Lung (tissue), 12 donors: ENCODE measurements around the gene NUBPL. TPM values are rescaled to one million over a fixed set of nuclear protein-coding genes. Genes with fewer than 3 reads are reported as not detected.
A peak's percentile ranks its signal among the peaks of the same experiment; 100 is the strongest.

Experiments
- ATAC-seq: fragments of 200-7000 bp; cut with Tn5 transposase; one replicate; pipeline ENCODE4 v1.9.1; 2020; ENCODE audit warnings: moderate number of reproducible peaks; ENCODE audit not compliant: insufficient read depth, low FRiP score
- DNase-seq, 3 donors: peaks; one replicate each; pipeline ENCODE4 v3.0.0-alpha.2; 2013 to 2017
- H3K27ac ChIP-seq, 2 donors: one replicate each; pipeline ENCODE4 v1.5.1; 2013; ENCODE audit warnings: mild to moderate bottlenecking in 2 of 2, moderate library complexity in 2 of 2, control low read depth in 1 of 2, inconsistent platforms in 1 of 2, low read depth in 1 of 2, low read length in 1 of 2
- H3K27me3 ChIP-seq, 3 donors: one replicate each; pipeline ENCODE4 v1.5.1; 2013; ENCODE audit warnings: low read length in 2 of 3; ENCODE audit not compliant: control insufficient read depth in 3 of 3, insufficient read depth in 3 of 3
- H3K36me3 ChIP-seq, 4 donors: one replicate each; pipeline ENCODE4 v1.5.1; 2013; ENCODE audit warnings: low read length in 4 of 4, mild to moderate bottlenecking in 1 of 4, moderate library complexity in 1 of 4; ENCODE audit not compliant: control insufficient read depth in 4 of 4, insufficient read depth in 4 of 4
- H3K4me1 ChIP-seq, 5 donors: one replicate each; pipeline ENCODE4 v1.5.1; 2013; ENCODE audit warnings: low read length in 5 of 5, mild to moderate bottlenecking in 2 of 5, moderate library complexity in 1 of 5; ENCODE audit not compliant: control insufficient read depth in 5 of 5, insufficient read depth in 5 of 5
- H3K4me3 ChIP-seq: one replicate; pipeline ENCODE4 v1.5.1; 2013; ENCODE audit warnings: mild to moderate bottlenecking, control low read depth, moderate library complexity
- H3K9ac ChIP-seq, 2 donors: one replicate each; pipeline ENCODE4 v1.5.1; 2013; ENCODE audit warnings: low read length in 2 of 2, control low read depth in 1 of 2; ENCODE audit not compliant: insufficient read depth in 1 of 2
- H3K9me3 ChIP-seq, 4 donors: one replicate each; pipeline ENCODE4 v1.5.1; 2013; ENCODE audit warnings: low read length in 3 of 4, mild to moderate bottlenecking in 1 of 4, moderate library complexity in 1 of 4; ENCODE audit not compliant: control insufficient read depth in 4 of 4, insufficient read depth in 3 of 4
- CTCF ChIP-seq: IDR thresholded peaks from 2 replicates; pipeline ENCODE4 v1.5.1; 2012; ENCODE audit warnings: mild to moderate bottlenecking; ENCODE audit errors: control extremely low read depth, extremely low read depth
- WGBS, 2 donors: extraction: QIAGEN DNeasy Blood & Tissue Kit; methylation state at CpG; one replicate each; pipeline ENCODE4 v1.1.7; 2013; 5-methylcytosine and 5-hydroxymethylcytosine counted together
- polyA plus RNA-seq, 2 donors: library from polyadenylated mRNA; stranded (reverse); fragments of 200-250 nt; gene quantifications; one replicate each; pipeline ENCODE4 v1.2.1, GENCODE V29; 2013
- total RNA-seq, 2 donors: library from RNA; depleted of rRNA in 1 of 2; stranded (reverse); fragments of >200 nt in 1 of 2; gene quantifications; one replicate each; pipeline ENCODE4 v1.2.1, GENCODE V29; 2014 to 2021
- donor health status: control.
- donor health status: control.
- donor health status: Bipolar disorder and iron deficiency.
- donor health status: healthy.
- donor health status: DM: yes; HTN: yes; CAD: no.

The NUBPL gene
- total and polyA plus RNA-seq, 4 donors, result 3.0 to 20.9 (median 9.5) TPM

GRCh38 chr14:31682768-31683167, 121.6 kb downstream of the NUBPL start:
- no peak for TF ChIP-seq CTCF

GRCh38 chr14:31687726-31688125, 126.5 kb downstream of the NUBPL start:
- Histone ChIP-seq H3K4me3 (no peak overlapping the region), H3K4me1 (peaks cover 0 to 3% (median 0%) of the 10 kb centered on the region in 5 donors), H3K9ac (no peak overlapping the region), H3K27ac (no peak overlapping the region), H3K36me3 (no peaks in the 10 kb centered on the region), H3K9me3 (peaks cover 0 to under 1% (median 0%) of the 10 kb centered on the region in 4 donors), H3K27me3 (no peaks in the 10 kb centered on the region)
- DNase-seq (no peak), ATAC-seq (no peak)
- 96 to 100% methylated on average over 1 of the region's 1 CpG for WGBS, 2 donors
- no peak for TF ChIP-seq CTCF

More at GRCh38 chr14:31682768-31683167, 121.6 kb downstream of the NUBPL start:
- H3K27ac ChIP-seq, result no peak overlapping the region
- peaks cover 0 to 1% (median 0%) of the 10 kb centered on the region in 4 donors for H3K9me3 ChIP-seq
- H3K4me1 ChIP-seq, result no peaks in the 10 kb centered on the region
- H3K27me3 ChIP-seq, result no peaks in the 10 kb centered on the region
- WGBS, 2 donors, result 88 to 100% methylated on average over 2 of the region's 2 CpGs
- no peak overlapping the region for H3K9ac ChIP-seq
- H3K4me3 ChIP-seq, result no peak overlapping the region
- peaks cover 0 to 3% (median 0%) of the 10 kb centered on the region in 4 donors for H3K36me3 ChIP-seq
- DNase-seq (no peak), ATAC-seq (no peak)

GRCh38 chr14:31690056-31690455, 128.9 kb downstream of the NUBPL start:
- DNase-seq (no peak), ATAC-seq (no peak)
- no peak overlapping the region for H3K27ac ChIP-seq
- 73 to 77% methylated on average over 3 of the region's 3 CpGs for WGBS, 2 donors
- H3K9me3 ChIP-seq, result no peaks in the 10 kb centered on the region
- H3K36me3 ChIP-seq, result no peaks in the 10 kb centered on the region
- H3K4me3 ChIP-seq, result no peak overlapping the region
- H3K27me3 ChIP-seq, result no peaks in the 10 kb centered on the region
- TF ChIP-seq CTCF, result no peak
- peaks cover 0 to 3% (median 0%) of the 10 kb centered on the region in 5 donors for H3K4me1 ChIP-seq
- H3K9ac ChIP-seq, result no peak overlapping the region

GRCh38 chr14:31692376-31692781, 131.2 kb downstream of the NUBPL start:
- Histone ChIP-seq H3K4me1 (peaks cover 0 to 7% (median 0%) of the 10 kb centered on the region in 5 donors), H3K27me3 (no peaks in the 10 kb centered on the region), H3K9ac (no peak overlapping the region), H3K27ac (no peak overlapping the region), H3K36me3 (no peaks in the 10 kb centered on the region), H3K4me3 (no peak overlapping the region), H3K9me3 (no peaks in the 10 kb centered on the region)
- no peak for TF ChIP-seq CTCF
- 91 to 98% methylated on average over 1 of the region's 1 CpG for WGBS, 2 donors
- peak in 2 of 3 donors; percentile 59 for DNase-seq
- no peak for ATAC-seq
